Breast epithelium (tissue), 4 donors: Measurements from ENCODE around the gene STT3B. TPM values are rescaled to one million over a fixed set of nuclear protein-coding genes. Genes with fewer than 3 reads are reported as not detected.

ENCODE experiments used
- DNase-seq, 2 donors: peaks; one replicate each; pipeline ENCODE4 v3.0.0-alpha.2; 2019; ENCODE audit warnings: low spot score in 2 of 2
- H3K27ac ChIP-seq, 2 donors: fragments of 200-600 bp; sonication (generic) in 1 of 2; one replicate each; pipeline ENCODE4 v1.5.1; 2016 to 2019; ENCODE audit warnings: mild to moderate bottlenecking in 1 of 2
- H3K27me3 ChIP-seq, 2 donors: fragments of 200-600 bp; sonication (generic) in 1 of 2; one replicate each; pipeline versions ENCODE4 v1.5.1 to v1.6.0; 2017 to 2019; ENCODE audit warnings: control low read depth in 1 of 2, mild to moderate bottlenecking in 1 of 2
- H3K36me3 ChIP-seq: fragments of 200-600 bp; one replicate; pipeline ENCODE4 v1.5.1; 2019
- H3K4me1 ChIP-seq, 2 donors: fragments of 200-600 bp; sonication (generic); one replicate each; pipeline ENCODE4 v1.5.1; 2016 to 2019; ENCODE audit warnings: control low read depth in 1 of 2
- H3K4me3 ChIP-seq, 3 donors: fragments of 200-600 bp; sonication (generic); 1 replicate in 2 of 3; 2 replicates in 1 of 3; pipeline ENCODE4 v1.5.1; 2016 to 2019; ENCODE audit warnings: mild to moderate bottlenecking in 3 of 3, moderate library complexity in 2 of 3
- H3K9me3 ChIP-seq, 2 donors: fragments of 200-600 bp; sonication (generic) in 1 of 2; one replicate each; pipeline ENCODE4 v1.5.1; 2016 to 2019; ENCODE audit warnings: control low read depth in 1 of 2
- POLR2A ChIP-seq: fragments of 450-650 bp; IDR thresholded peaks from one replicate; pipeline ENCODE4 v1.6.1; 2016; ENCODE audit warnings: antibody characterized with exemption, mild to moderate bottlenecking, moderate library complexity
- POLR2AphosphoS5 ChIP-seq, 3 donors: sonication (generic); formaldehyde crosslinking; IDR thresholded peaks; one replicate each; pipeline ENCODE4 v1.6.1; 2017; ENCODE audit warnings: antibody characterized with exemption in 3 of 3
- intact Hi-C: fragments of 100-400 bp; cut with DNase I; formaldehyde crosslinking; loops from one replicate; pipeline ENCODE4 v1.15.1; 2023; ENCODE audit warnings: low total_unique reads
- total RNA-seq, 3 donors: library from RNA; depleted of rRNA; stranded (reverse); fragments of >200 nt; gene quantifications; one replicate each; pipeline ENCODE4 v1.1.0, GENCODE V29; 2016
- TF ChIP-seq, protein P1 (sequence below), 3 donors: fragments of 450-650 bp; IDR thresholded peaks; one replicate each; pipeline ENCODE4 v1.5.1; 2016 to 2017; ENCODE audit warnings: antibody characterized with exemption in 3 of 3, mild to moderate bottlenecking in 3 of 3, moderate library complexity in 3 of 3

Gene STT3B
- total RNA-seq, 3 donors from 2014 or later, result 93.5 to 132 (median 109) TPM

- TF ChIP-seq POLR2A (no peak), POLR2AphosphoS5 (IDR thresholded peaks at IDR 0.05) (no peak)
- TF ChIP-seq, protein P1, sequence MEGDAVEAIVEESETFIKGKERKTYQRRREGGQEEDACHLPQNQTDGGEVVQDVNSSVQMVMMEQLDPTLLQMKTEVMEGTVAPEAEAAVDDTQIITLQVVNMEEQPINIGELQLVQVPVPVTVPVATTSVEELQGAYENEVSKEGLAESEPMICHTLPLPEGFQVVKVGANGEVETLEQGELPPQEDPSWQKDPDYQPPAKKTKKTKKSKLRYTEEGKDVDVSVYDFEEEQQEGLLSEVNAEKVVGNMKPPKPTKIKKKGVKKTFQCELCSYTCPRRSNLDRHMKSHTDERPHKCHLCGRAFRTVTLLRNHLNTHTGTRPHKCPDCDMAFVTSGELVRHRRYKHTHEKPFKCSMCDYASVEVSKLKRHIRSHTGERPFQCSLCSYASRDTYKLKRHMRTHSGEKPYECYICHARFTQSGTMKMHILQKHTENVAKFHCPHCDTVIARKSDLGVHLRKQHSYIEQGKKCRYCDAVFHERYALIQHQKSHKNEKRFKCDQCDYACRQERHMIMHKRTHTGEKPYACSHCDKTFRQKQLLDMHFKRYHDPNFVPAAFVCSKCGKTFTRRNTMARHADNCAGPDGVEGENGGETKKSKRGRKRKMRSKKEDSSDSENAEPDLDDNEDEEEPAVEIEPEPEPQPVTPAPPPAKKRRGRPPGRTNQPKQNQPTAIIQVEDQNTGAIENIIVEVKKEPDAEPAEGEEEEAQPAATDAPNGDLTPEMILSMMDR (IDR thresholded peaks at IDR 0.05), result no peak
- intact Hi-C loops, result no loop called here
- Histone ChIP-seq H3K36me3 (no peaks in the 10 kb centered on the region), H3K4me1 (no peaks in the 10 kb centered on the region), H3K9me3 (no peaks in the 10 kb centered on the region), H3K27me3 (no peaks in the 10 kb centered on the region), H3K27ac (no peak overlapping the region), H3K4me3 (no peak overlapping the region)
- DNase-seq, result no peak
Observed at GRCh38 chr3:31567036-31567435, 34.3 kb downstream of the STT3B start.

- intact Hi-C loops, result no loop called here
- TF ChIP-seq, protein P1 (IDR thresholded peaks at IDR 0.05), result no peak
- TF ChIP-seq POLR2A (no peak), POLR2AphosphoS5 (IDR thresholded peaks at IDR 0.05) (no peak)
- no peaks in the 10 kb centered on the region for H3K4me1 ChIP-seq
- H3K9me3 ChIP-seq, result no peaks in the 10 kb centered on the region
- DNase-seq, result no peak
- H3K27ac ChIP-seq, result no peak overlapping the region
- no peaks in the 10 kb centered on the region for H3K27me3 ChIP-seq
- H3K36me3 ChIP-seq, result no peaks in the 10 kb centered on the region
- no peak overlapping the region for H3K4me3 ChIP-seq
Observed at GRCh38 chr3:31568649-31569048, 35.9 kb downstream of the STT3B start.

GRCh38 chr3:31571325-31571724 is 38.6 kb downstream of the STT3B start:
- TF ChIP-seq, protein P1 (IDR thresholded peaks at IDR 0.05), result no peak
- TF ChIP-seq POLR2A (no peak), POLR2AphosphoS5 (IDR thresholded peaks at IDR 0.05) (no peak)
- no peak overlapping the region for H3K27ac ChIP-seq
- H3K9me3 ChIP-seq, result no peaks in the 10 kb centered on the region
- no peak for DNase-seq
- no peaks in the 10 kb centered on the region for H3K27me3 ChIP-seq
- H3K36me3 ChIP-seq, result no peaks in the 10 kb centered on the region
- H3K4me1 ChIP-seq, result no peaks in the 10 kb centered on the region
- intact Hi-C loops, result no loop called here
- no peak overlapping the region for H3K4me3 ChIP-seq

DNA sequence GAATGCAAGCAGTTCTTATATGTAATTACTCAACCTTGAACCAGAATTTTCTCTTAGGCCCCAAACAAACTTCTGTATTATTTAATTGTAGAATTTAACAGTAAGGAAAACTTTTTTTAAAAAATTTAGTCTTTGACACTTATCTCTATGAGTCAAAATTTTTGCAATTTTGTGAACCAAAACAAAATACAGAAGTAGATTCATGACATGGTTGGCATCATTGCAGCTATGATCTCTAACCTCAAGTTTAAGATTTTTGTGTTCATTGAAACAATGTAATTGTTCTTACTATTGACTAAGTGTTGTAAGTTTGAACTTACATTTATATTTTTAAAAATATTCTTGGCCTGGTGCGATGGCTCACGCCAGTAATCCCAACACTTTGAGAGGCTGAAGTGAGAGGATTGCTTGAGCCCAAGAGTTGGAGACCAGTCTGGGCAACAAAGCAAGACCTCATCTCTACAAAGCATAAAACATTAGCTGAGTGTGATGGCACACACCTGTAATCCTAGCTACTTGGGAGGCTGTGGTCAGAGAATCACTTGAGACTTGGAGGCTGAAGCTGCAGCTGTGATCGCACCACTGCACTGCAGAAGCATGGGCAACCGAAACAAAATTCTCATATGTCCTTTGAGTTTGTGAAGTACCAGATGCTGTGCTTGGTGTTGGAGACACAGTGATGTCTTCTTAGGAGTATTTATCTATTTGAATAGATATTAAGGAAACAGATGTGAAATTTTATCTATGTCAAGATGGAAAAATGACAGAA is 39.7 kb downstream of the STT3B start:
- intact Hi-C loops, result no loop called here
- Histone ChIP-seq H3K36me3 (no peaks in the 10 kb centered on the region), H3K4me3 (no peak overlapping the region), H3K27me3 (no peaks in the 10 kb centered on the region), H3K27ac (no peak overlapping the region), H3K9me3 (no peaks in the 10 kb centered on the region), H3K4me1 (no peaks in the 10 kb centered on the region)
- no peak for DNase-seq
- no peak for TF ChIP-seq POLR2AphosphoS5 (IDR thresholded peaks at IDR 0.05)
- TF ChIP-seq, protein P1 (IDR thresholded peaks at IDR 0.05), result no peak
- no peak for TF ChIP-seq POLR2A

GRCh38 chr3:31573036-31573779 is 40.5 kb downstream of the STT3B start:
- H3K27me3 ChIP-seq, result no peaks in the 10 kb centered on the region
- H3K4me1 ChIP-seq, result no peaks in the 10 kb centered on the region
- DNase-seq, result no peak
- H3K27ac ChIP-seq, result no peak overlapping the region
- no peaks in the 10 kb centered on the region for H3K9me3 ChIP-seq
- intact Hi-C loops, result no loop called here
- TF ChIP-seq POLR2A, result no peak
- no peak for TF ChIP-seq POLR2AphosphoS5 (IDR thresholded peaks at IDR 0.05)
- TF ChIP-seq, protein P1 (IDR thresholded peaks at IDR 0.05), result no peak
- H3K36me3 ChIP-seq, result no peaks in the 10 kb centered on the region
- no peak overlapping the region for H3K4me3 ChIP-seq
